WERI-Rb-1 (cell line): ENCODE results near the gene HABP4.

Experiments
- DNase-seq: peaks from one replicate; pipeline ENCODE4 v3.0.0-alpha.2; 2020
- H3K27ac ChIP-seq: fragments of 250-450 bp; sonication (Bioruptor Pico); 2 replicates; pipeline ENCODE4 v1.5.1; 2020; ENCODE audit warnings: mild to moderate bottlenecking, moderate library complexity
- H3K27me3 ChIP-seq: fragments of 250-450 bp; sonication (Bioruptor Pico); 2 replicates; pipeline ENCODE4 v1.5.1; 2021; ENCODE audit warnings: mild to moderate bottlenecking, low read depth, moderate library complexity; ENCODE audit not compliant: insufficient read depth, severe bottlenecking
- H3K36me3 ChIP-seq: fragments of 250-450 bp; sonication (Bioruptor Pico); 2 replicates; pipeline ENCODE4 v1.5.1; 2020; ENCODE audit warnings: mild to moderate bottlenecking, moderate library complexity
- H3K4me3 ChIP-seq: 2 replicates; pipeline ENCODE4 v1.5.1; 2011; ENCODE audit warnings: low read depth, mild to moderate bottlenecking, control low read depth, low read length
- H3K9me3 ChIP-seq: fragments of 250-450 bp; sonication (Bioruptor Pico); 2 replicates; pipeline ENCODE4 v1.5.1; 2021; ENCODE audit warnings: mild to moderate bottlenecking, moderate library complexity; ENCODE audit not compliant: severe bottlenecking
- TF ChIP-seq, protein P1 (sequence below): IDR thresholded peaks from 2 replicates; pipeline ENCODE4 v1.5.1; 2011; ENCODE audit warnings: low read depth, mild to moderate bottlenecking, control low read depth, inconsistent platforms, low read length

The HABP4 gene

DNA sequence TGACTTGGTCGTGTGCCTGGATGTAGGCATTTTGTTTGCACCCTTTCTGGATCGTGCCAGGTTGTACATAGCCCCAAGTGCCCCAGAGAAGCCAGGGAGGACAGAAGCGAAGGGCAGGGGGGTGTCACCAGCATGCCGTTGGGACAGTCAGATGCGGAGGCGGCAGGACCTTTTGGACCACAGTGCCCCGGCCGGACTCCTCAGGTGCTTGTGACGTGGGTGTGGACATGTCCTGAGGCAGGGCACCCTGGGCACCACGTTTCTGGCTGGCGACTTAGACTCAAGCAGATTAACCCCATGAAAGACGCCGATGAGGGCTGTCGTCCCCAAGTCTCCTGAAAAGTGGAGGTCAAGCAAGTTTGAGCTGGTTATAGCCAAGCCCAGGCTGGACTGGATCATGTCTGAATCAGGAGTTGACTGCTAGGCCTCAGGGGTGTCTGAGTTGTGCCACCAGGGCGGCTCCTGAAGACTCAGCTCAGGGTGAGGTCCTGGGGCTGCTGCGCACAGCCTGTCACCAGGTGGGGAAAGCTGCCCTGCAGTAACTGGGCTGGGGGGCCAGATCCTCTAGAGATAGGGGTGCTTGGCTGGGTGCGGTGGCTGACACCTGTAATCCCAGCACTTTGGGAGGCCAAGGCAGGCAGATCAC lies 42.0 kb downstream of the HABP4 start:
- no peak overlapping the region for H3K27ac ChIP-seq
- H3K9me3 ChIP-seq, result no peaks in the 10 kb centered on the region
- H3K27me3 ChIP-seq, result no peaks in the 10 kb centered on the region
- no peak overlapping the region for H3K4me3 ChIP-seq
- peaks cover 45% of the 10 kb centered on the region for H3K36me3 ChIP-seq
- DNase-seq, result no peak
- TF ChIP-seq, protein P1, sequence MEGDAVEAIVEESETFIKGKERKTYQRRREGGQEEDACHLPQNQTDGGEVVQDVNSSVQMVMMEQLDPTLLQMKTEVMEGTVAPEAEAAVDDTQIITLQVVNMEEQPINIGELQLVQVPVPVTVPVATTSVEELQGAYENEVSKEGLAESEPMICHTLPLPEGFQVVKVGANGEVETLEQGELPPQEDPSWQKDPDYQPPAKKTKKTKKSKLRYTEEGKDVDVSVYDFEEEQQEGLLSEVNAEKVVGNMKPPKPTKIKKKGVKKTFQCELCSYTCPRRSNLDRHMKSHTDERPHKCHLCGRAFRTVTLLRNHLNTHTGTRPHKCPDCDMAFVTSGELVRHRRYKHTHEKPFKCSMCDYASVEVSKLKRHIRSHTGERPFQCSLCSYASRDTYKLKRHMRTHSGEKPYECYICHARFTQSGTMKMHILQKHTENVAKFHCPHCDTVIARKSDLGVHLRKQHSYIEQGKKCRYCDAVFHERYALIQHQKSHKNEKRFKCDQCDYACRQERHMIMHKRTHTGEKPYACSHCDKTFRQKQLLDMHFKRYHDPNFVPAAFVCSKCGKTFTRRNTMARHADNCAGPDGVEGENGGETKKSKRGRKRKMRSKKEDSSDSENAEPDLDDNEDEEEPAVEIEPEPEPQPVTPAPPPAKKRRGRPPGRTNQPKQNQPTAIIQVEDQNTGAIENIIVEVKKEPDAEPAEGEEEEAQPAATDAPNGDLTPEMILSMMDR, result no peak

DNA sequence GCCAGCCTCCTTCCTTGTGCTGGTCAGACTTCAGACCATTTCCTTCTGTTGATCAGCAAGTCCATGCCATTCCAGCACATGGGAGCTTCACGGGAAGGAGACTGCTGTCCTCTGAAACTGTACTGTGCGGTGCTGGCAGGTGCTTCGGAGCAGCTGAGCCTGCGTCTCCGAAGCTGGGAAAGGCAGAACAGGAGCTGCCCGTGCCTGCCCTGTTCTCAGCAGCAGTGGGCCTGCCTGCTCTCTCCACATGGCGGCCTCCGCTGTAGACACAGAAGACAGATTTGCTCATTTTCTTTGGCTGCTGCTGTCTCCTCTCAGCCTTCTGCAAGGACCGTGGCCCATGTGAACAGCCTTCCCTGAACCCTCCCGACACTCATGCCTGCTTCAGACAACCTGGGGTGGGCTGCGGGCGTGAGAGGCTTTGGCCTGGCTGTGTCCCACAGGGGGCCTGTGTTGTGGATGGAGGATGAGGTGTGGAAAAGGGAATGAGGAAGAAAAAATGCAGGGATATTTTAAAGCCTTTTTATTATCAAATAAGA lies 43.1 kb downstream of the HABP4 start:
- no peaks in the 10 kb centered on the region for H3K27me3 ChIP-seq

DNA sequence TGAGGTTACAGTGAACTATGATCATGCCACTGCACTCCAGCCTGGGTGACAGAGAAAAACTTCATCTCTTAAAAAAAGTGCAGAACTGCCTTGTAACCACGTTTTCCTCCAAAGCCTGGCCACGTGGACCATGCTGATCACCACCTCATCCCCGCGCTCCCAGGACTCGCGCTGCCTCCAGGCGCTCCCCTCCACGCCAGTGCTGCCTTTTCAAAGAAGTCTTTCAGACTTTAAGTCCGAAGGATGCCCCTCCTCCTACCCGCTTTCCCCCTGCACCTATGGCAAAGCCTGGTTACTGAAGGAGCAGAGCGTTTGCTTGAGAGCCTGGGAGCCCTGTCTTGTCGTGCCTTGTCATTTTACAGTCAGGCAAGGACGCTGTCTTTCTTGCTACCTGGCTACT lies 43.8 kb downstream of the HABP4 start:
- Histone ChIP-seq H3K27me3 (no peaks in the 10 kb centered on the region), H3K27ac (no peak overlapping the region), H3K36me3 (peaks cover 33% of the 10 kb centered on the region), H3K9me3 (no peaks in the 10 kb centered on the region), H3K4me3 (no peak overlapping the region)
- TF ChIP-seq, protein P1, result no peak
- DNase-seq, result no peak

More for the DNA sequence above, 43.1 kb downstream of the HABP4 start:
- no peak overlapping the region for H3K27ac ChIP-seq
- TF ChIP-seq, protein P1, result no peak
- no peak overlapping the region for H3K4me3 ChIP-seq
- no peak for DNase-seq
- H3K9me3 ChIP-seq, result no peaks in the 10 kb centered on the region
- H3K36me3 ChIP-seq, result peaks cover 40% of the 10 kb centered on the region

DNA sequence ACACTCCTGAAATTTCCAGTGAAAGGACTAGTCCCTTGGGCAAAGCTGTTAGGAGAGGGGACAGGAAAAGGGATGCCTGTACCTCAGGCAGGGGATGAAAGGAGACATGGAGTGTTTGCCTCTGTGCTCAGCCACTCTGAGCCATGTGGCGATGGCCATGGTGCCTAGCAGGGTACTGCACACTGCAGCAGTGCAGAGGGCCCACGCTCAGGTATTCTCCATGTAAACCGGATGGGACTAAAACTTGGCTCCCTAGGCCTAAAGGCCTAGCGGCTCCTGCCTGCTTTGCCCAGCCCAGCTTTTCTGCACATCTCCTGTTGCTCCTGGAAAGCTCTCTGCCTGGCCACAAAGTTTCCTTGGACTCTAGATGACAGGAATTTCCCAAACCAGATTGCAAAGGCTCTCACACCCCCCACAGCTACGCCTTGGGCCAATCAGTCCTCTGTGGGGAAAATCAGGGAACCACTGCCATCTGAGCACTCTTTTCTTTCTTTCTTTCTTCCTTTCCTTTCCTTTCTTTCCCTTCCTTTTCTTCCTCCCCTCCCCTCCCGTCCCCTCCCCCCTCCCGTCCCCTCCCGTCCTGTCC lies 44.3 kb downstream of the HABP4 start:
- no peaks in the 10 kb centered on the region for H3K27me3 ChIP-seq
- no peak overlapping the region for H3K4me3 ChIP-seq
- DNase-seq, result no peak
- H3K27ac ChIP-seq, result no peak overlapping the region
- no peaks in the 10 kb centered on the region for H3K9me3 ChIP-seq
- TF ChIP-seq, protein P1, result no peak
- peaks cover 27% of the 10 kb centered on the region for H3K36me3 ChIP-seq

GRCh38 chr9:96495341-96495740 lies 45.4 kb downstream of the HABP4 start:
- TF ChIP-seq, protein P1, result no peak
- Histone ChIP-seq H3K27ac (no peak overlapping the region), H3K9me3 (no peaks in the 10 kb centered on the region), H3K27me3 (no peaks in the 10 kb centered on the region), H3K4me3 (no peak overlapping the region), H3K36me3 (peaks cover 19% of the 10 kb centered on the region)
- no peak for DNase-seq
